ENCODE measurements around the gene PIP5KL1.

DNA sequence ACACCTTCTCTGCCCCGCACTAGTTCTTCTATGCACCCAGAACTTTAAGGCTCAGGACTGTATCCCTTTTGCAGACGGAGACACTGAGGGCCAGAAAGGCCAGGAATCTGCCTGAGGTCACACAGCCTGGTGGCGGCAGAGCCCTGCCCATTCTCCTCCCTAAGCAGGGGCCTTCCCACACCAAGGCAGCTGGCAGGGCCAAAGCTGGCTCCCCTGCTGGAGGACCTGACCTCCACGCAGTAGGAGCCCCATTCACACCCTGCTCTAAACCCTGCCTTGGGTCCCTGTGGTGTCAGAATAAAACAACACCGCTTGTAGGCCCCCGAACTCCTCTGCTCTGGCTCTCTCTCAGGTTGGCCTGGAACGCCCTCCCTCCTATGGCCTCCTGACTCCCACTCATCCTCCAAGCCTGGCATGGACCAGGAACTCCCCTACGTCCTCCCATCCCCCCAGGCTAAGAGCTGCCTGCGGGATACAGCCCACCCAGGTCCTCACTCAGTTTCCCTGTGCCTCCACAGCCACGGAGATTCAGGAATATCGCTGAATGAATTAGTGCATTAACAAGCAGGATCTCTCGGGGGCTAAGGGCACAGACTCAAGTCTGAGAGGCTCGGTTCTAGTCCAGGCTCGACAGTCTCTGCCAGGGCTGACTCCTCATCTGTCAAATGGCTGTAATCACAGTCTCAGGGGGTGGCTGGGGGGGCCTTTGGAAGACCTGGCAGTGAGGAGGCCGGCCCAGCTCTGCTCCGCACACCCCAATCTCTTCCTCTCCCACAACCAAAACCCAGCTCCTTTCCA lies 34.0 kb downstream of the PIP5KL1 start:
- TF ChIP-seq, protein P1, sequence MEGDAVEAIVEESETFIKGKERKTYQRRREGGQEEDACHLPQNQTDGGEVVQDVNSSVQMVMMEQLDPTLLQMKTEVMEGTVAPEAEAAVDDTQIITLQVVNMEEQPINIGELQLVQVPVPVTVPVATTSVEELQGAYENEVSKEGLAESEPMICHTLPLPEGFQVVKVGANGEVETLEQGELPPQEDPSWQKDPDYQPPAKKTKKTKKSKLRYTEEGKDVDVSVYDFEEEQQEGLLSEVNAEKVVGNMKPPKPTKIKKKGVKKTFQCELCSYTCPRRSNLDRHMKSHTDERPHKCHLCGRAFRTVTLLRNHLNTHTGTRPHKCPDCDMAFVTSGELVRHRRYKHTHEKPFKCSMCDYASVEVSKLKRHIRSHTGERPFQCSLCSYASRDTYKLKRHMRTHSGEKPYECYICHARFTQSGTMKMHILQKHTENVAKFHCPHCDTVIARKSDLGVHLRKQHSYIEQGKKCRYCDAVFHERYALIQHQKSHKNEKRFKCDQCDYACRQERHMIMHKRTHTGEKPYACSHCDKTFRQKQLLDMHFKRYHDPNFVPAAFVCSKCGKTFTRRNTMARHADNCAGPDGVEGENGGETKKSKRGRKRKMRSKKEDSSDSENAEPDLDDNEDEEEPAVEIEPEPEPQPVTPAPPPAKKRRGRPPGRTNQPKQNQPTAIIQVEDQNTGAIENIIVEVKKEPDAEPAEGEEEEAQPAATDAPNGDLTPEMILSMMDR (IDR thresholded peaks at IDR 0.05; ENCODE audit: low read depth, low read length, poor library complexity, severe bottlenecking) = no peak
- TF ChIP-seq EZH2phosphoT487 (IDR thresholded peaks at IDR 0.05; ENCODE audit: borderline replicate concordance, low read length) = no peak
